ENCODE measurements around the gene AUNIP. TPM values are rescaled to one million over a fixed set of nuclear protein-coding genes. Genes with fewer than 3 reads are reported as not detected.

The AUNIP gene
- total RNA-seq, 1 experiment from 2014 or later: 22.2 TPM

DNA sequence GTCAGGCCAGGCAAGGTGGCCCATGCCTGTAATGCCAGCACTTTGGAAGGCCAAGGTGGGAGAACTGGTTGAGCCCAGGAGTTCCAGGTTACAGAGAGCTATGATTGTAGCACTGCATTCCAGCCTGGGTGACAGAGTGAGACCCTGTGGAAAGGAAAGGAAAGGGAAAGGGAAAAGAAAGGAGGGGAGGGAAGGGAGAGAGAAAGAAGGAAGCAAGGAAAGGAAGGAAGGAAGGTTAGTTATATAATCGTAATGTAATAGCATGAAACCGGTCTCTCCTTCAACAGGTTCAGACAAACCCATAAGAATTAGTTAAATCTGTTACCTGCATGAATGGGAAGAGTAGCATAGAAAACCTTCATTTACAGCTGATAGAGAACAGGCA lies 17.4 kb upstream of the AUNIP start:
- H3K14ac ChIP-seq (ENCODE audit: insufficient read depth, low read length): no peak overlapping the region
- no peak overlapping the region for H4K8ac ChIP-seq (replicated peaks; ENCODE audit: insufficient read length, low read depth, low read length)
- no peak overlapping the region for H2BK12ac ChIP-seq (ENCODE audit: insufficient read length, low read depth, low read length)
- H3K23ac ChIP-seq (ENCODE audit: insufficient read length, low read depth, low read length): no peak overlapping the region
- no peak overlapping the region for H2BK5ac ChIP-seq (ENCODE audit: insufficient read length, low read length)
- H3K9ac ChIP-seq (ENCODE audit: extremely low read depth, insufficient read length, low read length): no peak overlapping the region
- H2AFZ ChIP-seq (ENCODE audit: low read length): no peak overlapping the region
- no peaks in the 10 kb centered on the region; the same call in 1 of the 2 replicates for H3K27me3 ChIP-seq (ENCODE audit: insufficient read depth, low read length)
- no peaks in the 10 kb centered on the region; a peak in 2 of 7 replicates for H3K36me3 Mint-ChIP-seq (ENCODE audit: insufficient read depth in 1 of 3, low read depth in 3 of 3)
- H4K5ac ChIP-seq (ENCODE audit: insufficient read length, low read depth, low read length): no peak overlapping the region
- H3K23me2 ChIP-seq (ENCODE audit: insufficient read length, low read depth, low read length, poor library complexity, severe bottlenecking): peaks cover 7% of the 10 kb centered on the region
- H3K27me3 Mint-ChIP-seq (ENCODE audit: low read depth): peaks cover 37% of the 10 kb centered on the region
- H4K91ac ChIP-seq (ENCODE audit: insufficient read length, low read depth, low read length): no peak overlapping the region
- no peak overlapping the region for H3K4me2 ChIP-seq (ENCODE audit: insufficient read depth, insufficient read length, low read length)
- no peak overlapping the region for H3K56ac ChIP-seq (ENCODE audit: insufficient read length, low read depth, low read length)
- no peak overlapping the region for H3K18ac ChIP-seq (ENCODE audit: insufficient read length, low read depth, low read length)
- no peak overlapping the region for H2BK20ac ChIP-seq (ENCODE audit: low read depth, low read length, poor library complexity, severe bottlenecking)
- no peak for DNase-seq
- no peaks in the 10 kb centered on the region for H3K79me2 ChIP-seq (ENCODE audit: insufficient read depth, low read length)
- no peaks in the 10 kb centered on the region; the same call in 1 of the 2 replicates for H3K4me1 ChIP-seq (ENCODE audit: insufficient read depth, low read length)
- H3K4ac ChIP-seq (ENCODE audit: low read depth, low read length): no peak overlapping the region
- no peak overlapping the region for H3K27ac ChIP-seq (ENCODE audit: insufficient read length, low read depth, low read length)
- H3K4me1 Mint-ChIP-seq: peaks cover 15 to 17% of the 10 kb centered on the region in 2 experiments
- H3K9me3 Mint-ChIP-seq: no peaks in the 10 kb centered on the region
- H3T11ph ChIP-seq (ENCODE audit: low read length): no peak overlapping the region
- H3K79me1 ChIP-seq (ENCODE audit: insufficient read depth, low read depth, low read length, poor library complexity, severe bottlenecking): no peaks in the 10 kb centered on the region
- H3K27ac Mint-ChIP-seq: no peak overlapping the region
- WGBS (ENCODE audit: extremely low coverage, insufficient read length, low lambda C conversion rate): no CpG with 5 or more reads among the region's 2 CpGs
- H3K4me3 Mint-ChIP-seq: peak overlapping the region in 1 of 2 experiments; percentile 81; a peak in 2 of 5 replicates
- TF ChIP-seq, protein P1, sequence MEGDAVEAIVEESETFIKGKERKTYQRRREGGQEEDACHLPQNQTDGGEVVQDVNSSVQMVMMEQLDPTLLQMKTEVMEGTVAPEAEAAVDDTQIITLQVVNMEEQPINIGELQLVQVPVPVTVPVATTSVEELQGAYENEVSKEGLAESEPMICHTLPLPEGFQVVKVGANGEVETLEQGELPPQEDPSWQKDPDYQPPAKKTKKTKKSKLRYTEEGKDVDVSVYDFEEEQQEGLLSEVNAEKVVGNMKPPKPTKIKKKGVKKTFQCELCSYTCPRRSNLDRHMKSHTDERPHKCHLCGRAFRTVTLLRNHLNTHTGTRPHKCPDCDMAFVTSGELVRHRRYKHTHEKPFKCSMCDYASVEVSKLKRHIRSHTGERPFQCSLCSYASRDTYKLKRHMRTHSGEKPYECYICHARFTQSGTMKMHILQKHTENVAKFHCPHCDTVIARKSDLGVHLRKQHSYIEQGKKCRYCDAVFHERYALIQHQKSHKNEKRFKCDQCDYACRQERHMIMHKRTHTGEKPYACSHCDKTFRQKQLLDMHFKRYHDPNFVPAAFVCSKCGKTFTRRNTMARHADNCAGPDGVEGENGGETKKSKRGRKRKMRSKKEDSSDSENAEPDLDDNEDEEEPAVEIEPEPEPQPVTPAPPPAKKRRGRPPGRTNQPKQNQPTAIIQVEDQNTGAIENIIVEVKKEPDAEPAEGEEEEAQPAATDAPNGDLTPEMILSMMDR (conservative IDR thresholded peaks at IDR 0.05): no peak
- H4K20me1 ChIP-seq (ENCODE audit: control insufficient read depth, insufficient read depth, insufficient read length): no peaks in the 10 kb centered on the region
- no peak overlapping the region for H2AK5ac ChIP-seq (ENCODE audit: insufficient read length, low read length)
- H3K9me3 ChIP-seq (ENCODE audit: control insufficient read depth, low read depth, low read length): no peaks in the 10 kb centered on the region
- no peak overlapping the region for H2BK15ac ChIP-seq (ENCODE audit: low read depth, low read length)
- no peak overlapping the region for H2BK120ac ChIP-seq (ENCODE audit: low read depth, low read length, poor library complexity, severe bottlenecking)

Data from H9 (cell line).